OCI-LY3 (cell line): ENCODE data around the gene TMEM208.

Experiments
- EZH2phosphoT487 ChIP-seq: fragments of 200-600 bp; shearing (Covaris generic); IDR thresholded peaks from 2 replicates; pipeline ENCODE4 v1.6.1; 2018; ENCODE audit warnings: antibody characterized with exemption, mixed run types, low read depth
- TF ChIP-seq, protein P1 (sequence below): fragments of 200-600, 300-600 bp; sonication (generic); IDR thresholded peaks from 2 replicates; pipeline ENCODE4 v1.5.1; 2014; ENCODE audit warnings: antibody characterized with exemption, low read length, low read depth

- TF ChIP-seq, protein P1, sequence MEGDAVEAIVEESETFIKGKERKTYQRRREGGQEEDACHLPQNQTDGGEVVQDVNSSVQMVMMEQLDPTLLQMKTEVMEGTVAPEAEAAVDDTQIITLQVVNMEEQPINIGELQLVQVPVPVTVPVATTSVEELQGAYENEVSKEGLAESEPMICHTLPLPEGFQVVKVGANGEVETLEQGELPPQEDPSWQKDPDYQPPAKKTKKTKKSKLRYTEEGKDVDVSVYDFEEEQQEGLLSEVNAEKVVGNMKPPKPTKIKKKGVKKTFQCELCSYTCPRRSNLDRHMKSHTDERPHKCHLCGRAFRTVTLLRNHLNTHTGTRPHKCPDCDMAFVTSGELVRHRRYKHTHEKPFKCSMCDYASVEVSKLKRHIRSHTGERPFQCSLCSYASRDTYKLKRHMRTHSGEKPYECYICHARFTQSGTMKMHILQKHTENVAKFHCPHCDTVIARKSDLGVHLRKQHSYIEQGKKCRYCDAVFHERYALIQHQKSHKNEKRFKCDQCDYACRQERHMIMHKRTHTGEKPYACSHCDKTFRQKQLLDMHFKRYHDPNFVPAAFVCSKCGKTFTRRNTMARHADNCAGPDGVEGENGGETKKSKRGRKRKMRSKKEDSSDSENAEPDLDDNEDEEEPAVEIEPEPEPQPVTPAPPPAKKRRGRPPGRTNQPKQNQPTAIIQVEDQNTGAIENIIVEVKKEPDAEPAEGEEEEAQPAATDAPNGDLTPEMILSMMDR = no peak
- no peak for TF ChIP-seq EZH2phosphoT487
These were observed 22.9 kb upstream of the TMEM208 start for GRCh38 chr16:67204076-67204475.
